ENCODE data around the gene C3orf70.

C3orf70 gene

DNA sequence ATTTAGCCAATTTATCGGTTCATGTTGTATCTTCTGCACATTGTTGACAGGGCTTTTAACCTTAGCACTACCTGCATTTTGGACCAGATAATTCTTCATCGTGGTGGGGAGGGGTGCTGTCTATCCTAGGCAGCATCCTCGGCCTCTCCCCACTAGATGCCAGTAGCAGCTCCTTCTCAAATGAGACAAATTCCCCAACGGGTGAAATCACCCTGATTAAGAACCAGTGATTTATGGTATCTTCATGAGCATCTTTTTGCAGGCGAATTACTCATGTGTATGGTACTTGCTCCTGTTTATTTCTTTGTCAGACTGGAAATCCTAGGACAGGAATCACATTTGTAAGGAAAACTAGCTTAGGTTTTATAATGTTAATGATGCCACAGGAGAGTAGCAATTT lies 68.0 kb downstream of the C3orf70 start:
- H3K4me3 ChIP-seq (ENCODE audit: low read length): no peak overlapping the region
- TF ChIP-seq, protein P1, sequence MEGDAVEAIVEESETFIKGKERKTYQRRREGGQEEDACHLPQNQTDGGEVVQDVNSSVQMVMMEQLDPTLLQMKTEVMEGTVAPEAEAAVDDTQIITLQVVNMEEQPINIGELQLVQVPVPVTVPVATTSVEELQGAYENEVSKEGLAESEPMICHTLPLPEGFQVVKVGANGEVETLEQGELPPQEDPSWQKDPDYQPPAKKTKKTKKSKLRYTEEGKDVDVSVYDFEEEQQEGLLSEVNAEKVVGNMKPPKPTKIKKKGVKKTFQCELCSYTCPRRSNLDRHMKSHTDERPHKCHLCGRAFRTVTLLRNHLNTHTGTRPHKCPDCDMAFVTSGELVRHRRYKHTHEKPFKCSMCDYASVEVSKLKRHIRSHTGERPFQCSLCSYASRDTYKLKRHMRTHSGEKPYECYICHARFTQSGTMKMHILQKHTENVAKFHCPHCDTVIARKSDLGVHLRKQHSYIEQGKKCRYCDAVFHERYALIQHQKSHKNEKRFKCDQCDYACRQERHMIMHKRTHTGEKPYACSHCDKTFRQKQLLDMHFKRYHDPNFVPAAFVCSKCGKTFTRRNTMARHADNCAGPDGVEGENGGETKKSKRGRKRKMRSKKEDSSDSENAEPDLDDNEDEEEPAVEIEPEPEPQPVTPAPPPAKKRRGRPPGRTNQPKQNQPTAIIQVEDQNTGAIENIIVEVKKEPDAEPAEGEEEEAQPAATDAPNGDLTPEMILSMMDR (conservative IDR thresholded peaks at IDR 0.05; ENCODE audit: low read depth, low read length): no peak
- no peak for DNase-seq (ENCODE audit: low read depth)

DNA sequence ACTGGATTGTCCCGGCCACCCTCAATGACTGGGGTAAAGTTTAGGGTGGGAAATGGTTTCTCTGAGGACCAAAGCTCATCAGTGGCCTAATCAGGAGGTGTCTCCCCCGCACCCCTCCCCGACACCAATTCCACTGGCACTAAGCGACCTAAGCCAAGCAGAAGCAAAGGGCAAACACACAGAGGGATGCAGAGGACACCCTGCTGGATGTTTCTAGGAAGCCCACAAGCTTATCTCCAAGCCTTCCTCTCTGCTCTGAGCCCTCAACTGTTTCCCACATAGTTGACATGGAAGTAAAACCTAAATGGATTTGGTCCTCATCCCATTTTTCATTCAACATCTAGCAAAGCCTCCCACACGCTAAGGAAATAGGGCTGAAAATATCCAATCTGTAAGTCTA lies 68.5 kb downstream of the C3orf70 start:
- H3K4me3 ChIP-seq (ENCODE audit: low read length): no peak overlapping the region
- TF ChIP-seq, protein P1 (conservative IDR thresholded peaks at IDR 0.05; ENCODE audit: low read depth, low read length): no peak
- no peak for DNase-seq (ENCODE audit: low read depth)

DNA sequence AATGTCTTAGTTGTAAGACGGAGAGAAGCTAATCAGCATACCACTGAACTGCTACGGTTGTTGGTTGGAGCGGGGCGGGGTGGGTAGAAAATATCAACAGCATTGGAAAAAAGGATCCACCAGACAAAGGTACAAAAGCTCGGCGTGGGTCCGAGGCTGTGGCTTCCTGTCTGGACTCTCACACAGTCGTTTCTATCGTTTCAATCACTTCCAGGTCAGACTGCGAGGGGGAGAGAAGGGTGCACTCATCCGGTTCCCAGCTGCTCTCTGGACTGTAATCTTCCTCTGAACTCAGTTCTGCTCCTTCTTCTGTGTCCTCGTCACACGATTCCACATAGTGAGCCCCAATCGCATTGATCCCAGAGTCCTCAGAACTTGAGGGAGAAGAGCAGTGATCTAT lies 70.0 kb downstream of the C3orf70 start:
- H3K4me3 ChIP-seq (ENCODE audit: low read length): no peak overlapping the region
- no peak for DNase-seq (ENCODE audit: low read depth)
- TF ChIP-seq, protein P1 (conservative IDR thresholded peaks at IDR 0.05; ENCODE audit: low read depth, low read length): no peak

DNA sequence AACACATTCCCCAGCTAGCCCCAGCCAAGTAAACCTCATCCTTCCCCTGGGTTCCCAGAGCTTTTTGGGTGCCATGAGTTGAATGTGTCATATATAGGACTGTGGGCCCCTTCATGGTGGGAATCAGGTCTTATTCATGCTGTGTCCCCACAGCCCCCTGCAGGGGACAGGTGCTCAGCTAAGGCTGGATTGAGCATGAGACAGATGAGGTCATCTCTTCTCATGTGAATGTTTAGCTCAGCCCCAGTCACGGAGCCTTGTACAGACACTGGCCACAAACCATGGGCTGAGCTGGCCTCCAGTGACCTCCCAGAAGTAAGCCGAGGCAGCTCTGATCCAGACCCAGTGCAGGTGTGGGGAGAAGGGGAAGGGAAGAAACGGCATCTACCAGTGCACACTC lies 70.7 kb downstream of the C3orf70 start:
- TF ChIP-seq, protein P1 (conservative IDR thresholded peaks at IDR 0.05; ENCODE audit: low read depth, low read length): no peak

DNA sequence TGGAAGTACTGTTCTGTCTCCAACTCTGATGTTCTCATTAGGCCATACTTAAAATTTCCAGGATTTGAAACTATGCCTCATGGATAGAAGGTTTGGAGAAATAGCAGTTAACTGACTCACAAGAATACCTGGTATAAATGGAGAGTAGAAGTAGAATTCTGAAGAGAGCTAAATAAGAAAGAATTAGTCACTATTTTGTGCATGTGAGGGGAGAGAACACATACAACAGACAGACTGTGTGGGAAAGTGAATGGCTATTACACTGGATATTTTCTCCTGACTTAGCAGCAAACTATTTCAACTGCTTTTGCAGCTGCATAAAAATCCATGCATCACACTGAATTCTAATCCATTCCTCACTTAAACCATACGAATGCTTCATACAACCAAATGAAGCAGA lies 71.3 kb downstream of the C3orf70 start:
- H3K4me3 ChIP-seq (ENCODE audit: low read length): no peak overlapping the region
- TF ChIP-seq, protein P1 (conservative IDR thresholded peaks at IDR 0.05; ENCODE audit: low read depth, low read length): no peak
- DNase-seq (ENCODE audit: low read depth): no peak

More for the DNA sequence above, 70.7 kb downstream of the C3orf70 start:
- no peak for DNase-seq (ENCODE audit: low read depth)
- no peak overlapping the region for H3K4me3 ChIP-seq (ENCODE audit: low read length)

DNA sequence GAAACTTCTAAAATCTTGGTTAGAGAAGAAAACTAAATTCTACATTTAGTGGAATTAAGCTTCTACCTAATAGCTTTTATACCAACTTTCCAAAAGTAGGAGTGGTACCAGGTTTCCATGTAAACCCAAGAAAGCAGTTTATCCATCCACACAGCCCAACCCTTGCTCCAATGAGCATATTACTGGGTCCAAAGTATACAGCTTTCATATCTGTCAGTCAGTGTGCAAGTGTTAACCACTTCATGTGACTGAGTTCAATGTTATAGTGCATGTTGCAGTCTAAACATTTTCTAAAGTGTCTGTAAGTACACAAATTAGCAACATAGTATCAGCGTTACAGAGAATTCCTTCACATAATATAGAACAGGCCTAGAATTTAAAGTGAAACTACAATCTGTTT lies 73.2 kb downstream of the C3orf70 start:
- no peak for DNase-seq (ENCODE audit: low read depth)
- TF ChIP-seq, protein P1 (conservative IDR thresholded peaks at IDR 0.05; ENCODE audit: low read depth, low read length): no peak

DNA sequence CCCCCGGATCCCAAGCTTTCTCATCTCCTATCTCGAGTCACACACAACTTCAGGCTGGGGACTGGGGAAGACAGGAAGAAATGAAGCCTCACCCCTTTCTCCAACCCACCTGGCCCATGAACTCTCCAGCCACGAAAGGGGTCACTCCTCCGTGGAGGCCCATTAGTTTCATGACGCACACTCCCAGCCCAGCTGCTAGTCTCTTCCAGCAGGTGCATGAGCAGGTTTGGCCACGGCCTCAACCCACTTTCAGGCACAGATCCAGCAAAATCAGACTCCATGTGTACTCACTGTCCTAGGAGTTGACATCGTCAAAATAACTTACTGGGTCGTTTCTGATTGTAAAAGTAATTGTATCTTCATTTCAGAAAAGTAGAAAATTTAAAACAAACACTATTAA lies 76.6 kb downstream of the C3orf70 start:
- TF ChIP-seq, protein P1 (conservative IDR thresholded peaks at IDR 0.05; ENCODE audit: low read depth, low read length): no peak
- no peak overlapping the region for H3K4me3 ChIP-seq (ENCODE audit: low read length)
- no peak for DNase-seq (ENCODE audit: low read depth)

More for the DNA sequence above, 73.2 kb downstream of the C3orf70 start:
- H3K4me3 ChIP-seq (ENCODE audit: low read length): no peak overlapping the region
